Cardiac septum (tissue), 1 donor: ENCODE data around the gene SNX30. TPM values are rescaled to one million over a fixed set of nuclear protein-coding genes. Genes with fewer than 3 reads are reported as not detected.
"Not testable (repeated sequence)": the region's sequence is repeated elsewhere in the genome, so short reads cannot be mapped to it uniquely, and the experiment has no call there.

Source experiments
- DNase-seq: peaks from one replicate; pipeline ENCODE4 v3.0.0-alpha.2; 2020; ENCODE audit warnings: low spot score
- intact Hi-C: fragments of 100-400 bp; cut with DNase I; formaldehyde crosslinking; loops from one replicate; pipeline ENCODE4 v1.14.0; 2022
- long read RNA-seq: library from polyadenylated mRNA; unstranded; transcript quantifications from one replicate; pipeline ENCODE4 v2.0.0, GENCODE V29; 2021
- total RNA-seq: library from RNA; stranded (reverse); fragmentation: NEBNext Ultra II Directional; extraction: Animal tissue kit (Norgen Biotek cat#: 25700); gene quantifications from one replicate; pipeline ENCODE4 v1.2.1, GENCODE V29; 2021
- donor health status: DM: no; HTN: no; CAD: no.

SNX30 gene, protein sequence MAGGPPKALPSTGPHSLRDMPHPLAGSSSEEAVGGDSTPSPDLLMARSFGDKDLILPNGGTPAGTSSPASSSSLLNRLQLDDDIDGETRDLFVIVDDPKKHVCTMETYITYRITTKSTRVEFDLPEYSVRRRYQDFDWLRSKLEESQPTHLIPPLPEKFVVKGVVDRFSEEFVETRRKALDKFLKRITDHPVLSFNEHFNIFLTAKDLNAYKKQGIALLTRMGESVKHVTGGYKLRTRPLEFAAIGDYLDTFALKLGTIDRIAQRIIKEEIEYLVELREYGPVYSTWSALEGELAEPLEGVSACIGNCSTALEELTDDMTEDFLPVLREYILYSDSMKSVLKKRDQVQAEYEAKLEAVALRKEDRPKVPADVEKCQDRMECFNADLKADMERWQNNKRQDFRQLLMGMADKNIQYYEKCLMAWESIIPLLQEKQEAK
- 4.5 TPM for total RNA-seq
- long read RNA-seq, full-length matches to known transcripts: 1 of 2 reads
- long read RNA-seq, partial matches to known transcripts: 0 of 2 reads
- long read RNA-seq, other reads (novel, unspliced or antisense): 1 of 2 reads

- intact Hi-C loops: loop anchor here (5.0 kb wide), 3 partner anchors 33 to 67 kb away; partner anchors contain the start of gene INIP
- DNase-seq: peak; percentile 95
Measured at GRCh38 chr9:112750016-112750763, at the start of gene SNX30. Gene SNX30, plus strand, starts transcription at chr9:112750760. Its CDS starts 242 bp downstream, at chr9:112751002.

DNA sequence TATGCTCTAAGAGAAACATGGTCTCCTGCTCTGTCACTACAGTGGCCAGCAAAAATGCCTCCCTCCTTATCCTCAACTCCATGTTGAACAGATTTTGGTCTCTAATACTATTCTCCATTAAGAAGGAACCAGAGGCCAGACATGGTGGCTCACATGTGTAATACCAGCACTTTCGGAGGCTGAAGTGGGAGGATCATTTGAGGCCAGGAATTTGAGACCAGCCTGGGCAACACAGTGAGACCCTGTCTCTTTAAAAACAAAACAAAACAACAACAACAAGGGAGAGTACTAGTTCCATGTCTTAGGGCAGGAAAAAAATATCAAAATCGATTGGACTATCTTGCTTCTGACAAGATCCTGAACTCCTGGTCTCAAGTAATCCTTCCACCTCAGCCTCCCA, 47.3 kb upstream of the SNX30 start:
- DNase-seq: no peak
- intact Hi-C loops: no loop called here

DNA sequence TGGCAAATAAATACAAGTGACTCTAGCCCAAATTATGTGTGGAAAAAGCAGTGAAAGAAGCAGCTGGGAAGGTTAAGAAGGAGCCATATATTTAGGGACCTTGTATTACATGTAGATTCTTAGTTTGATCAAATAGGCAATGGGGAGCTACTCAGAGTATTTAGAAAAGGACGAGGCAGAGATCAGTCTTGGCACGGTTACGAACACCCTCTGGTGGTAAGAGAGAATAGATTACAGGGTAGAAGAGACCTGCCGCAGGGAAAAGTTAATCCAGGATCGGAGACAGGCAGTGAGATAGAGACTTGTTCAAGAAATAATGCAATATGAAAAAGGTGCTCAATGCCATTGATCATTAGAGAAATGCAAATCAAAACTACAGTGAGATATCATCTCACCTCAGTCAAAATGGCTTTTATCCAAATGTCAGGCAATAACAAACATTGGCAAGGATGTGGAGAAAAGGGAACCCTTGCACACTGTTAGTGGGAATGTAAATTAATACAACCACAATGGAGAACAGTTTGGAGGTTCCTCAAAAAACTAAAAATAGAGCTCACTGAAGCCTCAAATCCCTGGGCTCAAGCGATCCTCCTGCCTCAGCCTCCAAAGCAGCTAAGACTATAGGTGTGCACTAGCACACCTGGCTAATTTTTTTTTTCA, 44.7 kb upstream of the SNX30 start:
- no peak for DNase-seq
- intact Hi-C loops: no loop called here

DNA sequence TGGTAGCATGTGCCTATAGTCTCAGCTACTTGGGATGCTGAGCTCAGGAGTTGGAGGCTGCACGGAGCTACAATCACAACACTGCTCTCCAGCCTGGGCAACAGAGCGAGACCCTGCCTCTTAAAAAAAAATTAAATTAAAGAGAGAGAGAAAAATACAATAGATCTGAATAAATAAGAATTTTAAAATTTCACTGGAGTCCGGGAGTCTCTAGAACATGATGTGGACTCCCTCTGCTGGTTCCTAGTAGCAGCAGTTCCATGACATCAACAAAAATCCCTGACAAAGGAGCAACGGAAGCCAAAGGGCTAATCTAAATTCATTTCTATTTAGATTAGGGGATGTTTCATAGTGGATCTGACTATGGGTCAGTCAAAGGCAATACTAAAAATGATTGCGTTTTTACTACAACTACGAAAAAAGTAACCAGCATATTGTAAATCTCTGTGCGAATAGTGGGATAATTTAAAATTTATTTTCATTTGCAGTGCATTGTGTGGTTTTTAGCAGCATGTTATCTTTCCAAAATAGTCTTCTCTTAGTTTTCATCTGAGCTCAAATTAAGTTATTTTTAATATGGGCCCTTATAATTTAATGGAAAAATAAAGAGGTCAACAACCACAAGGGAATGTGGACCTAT, 39.4 kb upstream of the SNX30 start:
- intact Hi-C loops: loop anchor here (10.0 kb wide), 2 partner anchors 266 to 616 kb away; no protein-coding TSS in a partner anchor
- DNase-seq: no peak

- intact Hi-C loops: loop anchor here (10.0 kb wide), 2 partner anchors 268 to 618 kb away; no protein-coding TSS in a partner anchor
- no peak for DNase-seq
Measured at GRCh38 chr9:112712678-112713077, 37.9 kb upstream of the SNX30 start.

GRCh38 chr9:112717661-112718331, 32.8 kb upstream of the SNX30 start, which contains the start of gene INIP:
Gene INIP, minus strand, starts transcription at chr9:112718117. Its CDS starts 1,632 bp downstream, at chr9:112716485.
- intact Hi-C loops: loop anchor here (2.0 to 10.0 kb wide), 4 partner anchors 35 to 623 kb away; partner anchors contain the start of gene SNX30
- peak; percentile 99 for DNase-seq

GRCh38 chr9:112719241-112719691, 31.3 kb upstream of the SNX30 start:
- intact Hi-C loops: loop anchor here (2.0 to 10.0 kb wide), 4 partner anchors 33 to 624 kb away; partner anchors contain the start of gene SNX30
- no peak for DNase-seq

GRCh38 chr9:112719696-112720095, 30.9 kb upstream of the SNX30 start:
- DNase-seq: no peak

GRCh38 chr9:112720113-112720780, 30.3 kb upstream of the SNX30 start:
- DNase-seq: no peak
- intact Hi-C loops: no loop called here

More at GRCh38 chr9:112719696-112720095, 30.9 kb upstream of the SNX30 start:
- intact Hi-C loops: loop anchor here (2.0 to 10.0 kb wide), 4 partner anchors 33 to 625 kb away; partner anchors contain the start of gene SNX30

DNA sequence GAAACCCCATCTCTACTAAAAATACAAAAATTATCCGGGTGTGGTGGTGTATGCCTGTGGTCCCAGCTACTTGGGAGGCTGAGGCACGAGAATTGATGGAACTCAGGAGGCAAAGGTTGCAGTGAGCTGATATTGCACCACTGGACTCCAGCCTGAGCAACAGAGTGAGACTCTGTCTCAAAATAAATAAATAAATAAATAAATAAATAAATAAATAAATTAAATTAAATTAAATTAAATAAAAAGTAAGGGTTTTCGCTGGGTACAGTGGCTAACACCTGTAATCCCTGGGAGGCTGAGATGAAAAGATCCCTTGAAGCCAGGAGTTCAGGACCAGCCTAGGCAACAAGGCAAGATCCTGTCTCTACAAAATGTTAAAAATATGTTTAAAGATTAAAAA, 27.8 kb upstream of the SNX30 start:
- DNase-seq, intact Hi-C loops: not testable (repeated sequence)

GRCh38 chr9:112725961-112726360, 24.6 kb upstream of the SNX30 start:
- DNase-seq: no peak
- intact Hi-C loops: no loop called here

DNA sequence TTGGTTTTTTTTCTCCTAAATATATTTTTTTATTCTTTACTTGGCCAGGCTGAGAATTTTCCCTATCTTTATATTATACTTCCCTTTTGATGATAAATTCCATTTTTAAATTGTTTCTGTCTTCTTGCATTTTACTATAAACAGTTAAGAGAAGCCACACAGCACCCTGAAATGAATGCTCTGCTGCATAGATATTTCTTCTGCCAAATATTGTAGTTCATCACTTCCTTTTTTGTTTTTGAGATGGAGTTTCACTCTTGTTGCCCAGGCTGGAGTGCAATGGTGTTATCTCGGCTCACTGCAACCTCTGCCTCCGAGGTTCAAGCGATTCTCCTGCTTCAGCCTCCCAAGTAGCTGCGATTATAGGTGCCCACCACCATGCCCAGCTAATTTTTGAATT, 24.1 kb upstream of the SNX30 start:
- intact Hi-C loops: no loop called here
- no peak for DNase-seq

- intact Hi-C loops: no loop called here
- DNase-seq: no peak
Measured at GRCh38 chr9:112728401-112728800, 22.2 kb upstream of the SNX30 start.

- DNase-seq: no peak
- intact Hi-C loops: no loop called here
Measured at GRCh38 chr9:112731971-112732370, 18.6 kb upstream of the SNX30 start.

DNA sequence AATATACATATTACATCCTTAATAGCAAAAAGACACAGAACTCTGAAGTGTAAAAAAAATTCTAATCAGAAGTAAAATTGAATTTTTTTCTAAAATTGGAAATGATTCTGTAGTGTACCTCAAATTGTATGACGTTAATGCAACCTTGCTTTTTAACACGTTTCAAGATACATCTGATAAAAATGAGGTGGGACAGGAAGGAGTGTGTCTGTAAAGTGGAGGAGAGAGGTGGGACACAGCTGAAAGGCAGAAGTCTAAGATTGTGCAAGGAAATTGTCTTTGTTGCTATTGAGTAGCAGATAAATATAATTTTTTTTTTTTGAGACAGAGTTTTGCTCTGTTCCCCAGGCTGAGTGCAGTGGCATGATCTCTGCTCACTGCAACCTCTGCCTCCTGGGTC, 15.7 kb upstream of the SNX30 start:
- intact Hi-C loops: no loop called here
- no peak for DNase-seq

GRCh38 chr9:112743216-112743836, 7.2 kb upstream of the SNX30 start:
- intact Hi-C loops: no loop called here
- no peak for DNase-seq

- intact Hi-C loops: no loop called here
- DNase-seq: no peak
Measured at GRCh38 chr9:112744177-112744576, 6.4 kb upstream of the SNX30 start.
